Activated CD8-positive, alpha-beta T cell treated with anti-CD3 and anti-CD28 coated beads, Interleukin-2, amount 10 ng/mL, durations not matched to agents 7 days and 5 days (primary cell): ENCODE results near the gene USP44. TPM values are rescaled to one million over a fixed set of nuclear protein-coding genes. Genes with fewer than 3 reads are reported as not detected.
A peak's percentile ranks its signal among the peaks of the same experiment; 100 is the strongest.
"Not testable (repeated sequence)": the region's sequence is repeated elsewhere in the genome, so short reads cannot be mapped to it uniquely, and the experiment has no call there.

Experiments used
- ATAC-seq: fragments of 150-1000 bp; cut with Tn5 transposase; one replicate; pipeline ENCODE4 v1.10.0; 2021; ENCODE audit warnings: moderate library complexity
- CTCF ChIA-PET: fragments of 350-600 bp; sonication (Branson Sonifier 250); formaldehyde crosslinking; loops from one replicate; lab custom pipeline; 2021; ENCODE audit warnings: antibody characterized with exemption; lab: Charles Lee
- POLR2A ChIA-PET: fragments of 350-600 bp; sonication (Branson Sonifier 250); formaldehyde crosslinking; loops from one replicate; lab custom pipeline; 2021; ENCODE audit warnings: antibody characterized with exemption; lab: Charles Lee
- DNase-seq: peaks from one replicate; pipeline ENCODE4 v3.0.0-alpha.2; 2020
- H3K27ac Mint-ChIP-seq: one replicate; pipeline ENCODE4 v1.8.0; 2021; ENCODE audit warnings: mild to moderate bottlenecking, mixed read lengths
- H3K27me3 Mint-ChIP-seq: one replicate; pipeline ENCODE4 v1.8.0; 2021; ENCODE audit warnings: low read depth, mixed read lengths
- H3K36me3 Mint-ChIP-seq: one replicate; pipeline ENCODE4 v1.8.0; 2021; ENCODE audit warnings: low read depth, mixed read lengths
- H3K4me1 Mint-ChIP-seq: one replicate; pipeline ENCODE4 v1.8.0; 2021; ENCODE audit warnings: low read depth, mixed read lengths
- H3K4me3 Mint-ChIP-seq: one replicate; pipeline ENCODE4 v1.8.0; 2021; ENCODE audit warnings: mild to moderate bottlenecking, mixed read lengths
- H3K9me3 Mint-ChIP-seq: one replicate; pipeline ENCODE4 v1.8.0; 2022; ENCODE audit warnings: mixed read lengths; ENCODE audit not compliant: insufficient read depth
- total RNA-seq, 2 experiments: library from RNA; stranded (reverse); gene quantifications; one replicate each; pipeline ENCODE4 v1.2.3, GENCODE V29; 2021

USP44 gene
- total RNA-seq, 2 experiments from 2014 or later = 17.1 to 18.9 TPM

GRCh38 chr12:95505039-95505438 is 46.2 kb downstream of the USP44 start:
- no peak for ATAC-seq
- Mint-ChIP-seq H3K4me3 (no peak overlapping the region), H3K27ac (no peak overlapping the region), H3K27me3 (no peaks in the 10 kb centered on the region), H3K9me3 (no peaks in the 10 kb centered on the region), H3K4me1 (peaks cover 2% of the 10 kb centered on the region), H3K36me3 (peaks cover 63% of the 10 kb centered on the region)
- CTCF ChIA-PET = no interaction called here
- DNase-seq = no peak
- POLR2A ChIA-PET = no interaction called here

GRCh38 chr12:95504140-95504539 is 47.1 kb downstream of the USP44 start:
- Mint-ChIP-seq H3K27ac (no peak overlapping the region), H3K4me1 (peaks cover 7% of the 10 kb centered on the region), H3K4me3 (no peak overlapping the region), H3K36me3 (peaks cover 66% of the 10 kb centered on the region), H3K9me3 (no peaks in the 10 kb centered on the region), H3K27me3 (no peaks in the 10 kb centered on the region)
- CTCF ChIA-PET = no interaction called here
- DNase-seq (no peak), ATAC-seq (no peak)
- POLR2A ChIA-PET = no interaction called here

DNA sequence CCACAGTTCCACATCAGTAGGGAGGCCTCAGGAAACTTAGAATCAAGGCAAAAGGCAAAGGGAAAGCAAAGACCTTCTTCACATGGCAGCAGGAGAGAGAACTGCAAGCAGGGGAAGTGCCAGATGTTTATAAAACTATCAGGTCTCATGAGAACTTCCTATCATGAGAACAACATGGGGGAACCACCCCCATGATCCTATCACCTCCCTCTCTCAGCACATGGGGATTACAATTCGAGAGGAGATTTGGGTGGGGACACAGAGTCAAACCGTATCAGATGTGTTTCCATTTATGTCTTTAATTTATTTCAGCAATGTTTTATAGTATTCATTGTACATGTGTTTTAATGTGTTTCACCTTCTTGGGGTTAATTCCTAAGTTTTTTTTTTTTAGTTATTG is 51.5 kb downstream of the USP44 start:
- Mint-ChIP-seq H3K4me3 (no peak overlapping the region), H3K4me1 (peaks cover 17% of the 10 kb centered on the region), H3K36me3 (peaks cover 79% of the 10 kb centered on the region), H3K9me3 (no peaks in the 10 kb centered on the region), H3K27ac (peak overlapping the region; percentile 24), H3K27me3 (no peaks in the 10 kb centered on the region)
- POLR2A ChIA-PET = no interaction called here
- no peak for DNase-seq
- CTCF ChIA-PET = no interaction called here
- ATAC-seq = no peak

- ChIA-PET CTCF (interaction anchor here (0.7 kb wide), 1 partner anchor 241 kb away, joined by 3 read pairs; no protein-coding TSS in a partner anchor), POLR2A (no interaction called here)
- no peak for DNase-seq
- Mint-ChIP-seq H3K4me3 (no peak overlapping the region), H3K27ac (peak overlapping the region; percentile 24), H3K36me3 (peaks cover 75% of the 10 kb centered on the region), H3K9me3 (no peaks in the 10 kb centered on the region), H3K4me1 (peaks cover 17% of the 10 kb centered on the region), H3K27me3 (no peaks in the 10 kb centered on the region)
- no peak for ATAC-seq
These were observed 52.3 kb downstream of the USP44 start for GRCh38 chr12:95498968-95499367.

DNA sequence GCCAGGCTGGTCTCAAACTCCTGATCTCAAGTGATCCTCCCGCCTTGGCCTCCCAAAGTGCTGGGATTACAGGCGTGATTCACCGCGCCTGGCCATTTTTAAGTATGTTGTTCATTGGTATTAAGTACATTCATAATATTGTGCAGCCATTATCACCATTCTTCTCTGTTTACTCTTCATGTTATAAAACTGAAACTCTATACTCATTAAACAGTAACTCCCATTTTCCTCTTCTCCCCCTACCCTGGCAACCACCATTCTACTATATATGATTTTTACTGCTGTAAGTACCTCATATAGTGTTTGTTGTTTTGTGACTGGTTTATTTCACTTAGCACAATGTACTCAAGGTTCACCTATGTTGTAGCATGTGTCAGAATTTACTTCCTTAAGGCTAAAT is 54.2 kb downstream of the USP44 start:
- ChIA-PET POLR2A (interaction anchor here (1.3 kb wide), 1 partner anchor 23 kb away, joined by 6 read pairs; the partner anchor contains the start of gene METAP2), CTCF (no interaction called here)
- Mint-ChIP-seq H3K9me3 (no peaks in the 10 kb centered on the region), H3K27me3 (no peaks in the 10 kb centered on the region), H3K4me1 (peaks cover 15% of the 10 kb centered on the region), H3K27ac (no peak overlapping the region), H3K4me3 (no peak overlapping the region), H3K36me3 (peaks cover 63% of the 10 kb centered on the region)
- DNase-seq = no peak
- ATAC-seq = no peak

GRCh38 chr12:95495433-95495832 is 55.8 kb downstream of the USP44 start:
- peaks cover 67% of the 10 kb centered on the region for H3K36me3 Mint-ChIP-seq
- ChIA-PET POLR2A (no interaction called here), CTCF (no interaction called here)
- no peak overlapping the region for H3K4me3 Mint-ChIP-seq
- no peak for ATAC-seq
- no peaks in the 10 kb centered on the region for H3K9me3 Mint-ChIP-seq
- H3K4me1 Mint-ChIP-seq = peaks cover 15% of the 10 kb centered on the region
- no peak for DNase-seq
- no peak overlapping the region for H3K27ac Mint-ChIP-seq
- no peaks in the 10 kb centered on the region for H3K27me3 Mint-ChIP-seq

DNA sequence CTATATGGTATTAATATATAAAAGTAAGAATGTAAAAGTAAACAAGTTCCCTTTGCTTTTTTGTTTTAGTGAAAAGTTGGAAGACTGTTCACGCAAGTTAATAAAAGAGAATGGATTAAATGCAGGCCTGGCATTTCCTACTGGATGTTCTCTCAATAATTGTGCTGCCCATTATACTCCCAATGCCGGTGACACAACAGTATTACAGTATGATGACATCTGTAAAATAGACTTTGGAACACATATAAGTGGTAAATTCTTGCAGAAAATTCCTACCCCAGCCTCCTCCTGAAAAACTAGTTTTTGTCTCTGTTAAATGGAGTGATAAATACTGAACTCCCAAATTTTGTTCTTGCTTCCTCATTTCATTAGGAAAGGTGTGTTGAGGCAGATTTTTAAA is 56.4 kb downstream of the USP44 start:
- H3K27ac Mint-ChIP-seq = no peak overlapping the region
- ChIA-PET POLR2A (no interaction called here), CTCF (no interaction called here)
- DNase-seq (no peak), ATAC-seq (no peak)
- peaks cover 15% of the 10 kb centered on the region for H3K4me1 Mint-ChIP-seq
- no peak overlapping the region for H3K4me3 Mint-ChIP-seq
- H3K9me3 Mint-ChIP-seq = no peaks in the 10 kb centered on the region
- no peaks in the 10 kb centered on the region for H3K27me3 Mint-ChIP-seq
- peaks cover 62% of the 10 kb centered on the region for H3K36me3 Mint-ChIP-seq

- POLR2A ChIA-PET = no interaction called here
- CTCF ChIA-PET = no interaction called here
- H3K36me3 Mint-ChIP-seq = peaks cover 48% of the 10 kb centered on the region
- ATAC-seq = no peak
- H3K4me1 Mint-ChIP-seq = no peaks in the 10 kb centered on the region
- H3K9me3 Mint-ChIP-seq = no peaks in the 10 kb centered on the region
- no peaks in the 10 kb centered on the region for H3K27me3 Mint-ChIP-seq
- no peak overlapping the region for H3K27ac Mint-ChIP-seq
- DNase-seq = no peak
- H3K4me3 Mint-ChIP-seq = no peak overlapping the region
These were observed 58.8 kb downstream of the USP44 start for GRCh38 chr12:95492462-95492861.

DNA sequence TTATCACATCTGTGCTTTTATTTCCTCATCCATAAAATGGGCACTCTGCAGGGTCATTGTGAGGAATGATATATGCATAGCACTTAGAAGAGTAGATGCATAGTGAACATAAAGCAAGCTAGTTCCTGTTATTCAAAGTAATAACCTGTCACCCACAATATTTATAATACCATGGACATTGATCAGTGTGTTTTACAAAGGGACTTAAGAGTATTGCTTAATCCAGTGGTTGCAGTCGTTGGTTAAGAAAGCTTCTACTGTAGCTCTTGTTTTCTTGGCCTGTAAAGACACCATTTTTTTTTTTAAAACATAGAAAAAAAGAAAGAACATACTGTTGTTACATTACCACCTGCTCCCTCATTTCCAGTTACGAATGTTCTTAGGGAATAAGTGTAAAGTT is 64.3 kb downstream of the USP44 start:
- Mint-ChIP-seq H3K4me3 (no peak overlapping the region), H3K27me3 (no peaks in the 10 kb centered on the region), H3K9me3 (no peaks in the 10 kb centered on the region), H3K36me3 (peaks cover 45% of the 10 kb centered on the region), H3K4me1 (peaks cover 7% of the 10 kb centered on the region), H3K27ac (no peak overlapping the region)
- no peak for ATAC-seq
- POLR2A ChIA-PET = interaction anchor here (0.7 kb wide), 1 partner anchor 13 kb away, joined by 3 read pairs; no protein-coding TSS in a partner anchor
- CTCF ChIA-PET = no interaction called here
- no peak for DNase-seq

- ATAC-seq = no peak
- no peak overlapping the region for H3K4me3 Mint-ChIP-seq
- no peak for DNase-seq
- no peaks in the 10 kb centered on the region for H3K9me3 Mint-ChIP-seq
- H3K27ac Mint-ChIP-seq = no peak overlapping the region
- H3K27me3 Mint-ChIP-seq = no peaks in the 10 kb centered on the region
- peaks cover 53% of the 10 kb centered on the region for H3K36me3 Mint-ChIP-seq
- ChIA-PET POLR2A (interaction anchor here (1.0 kb wide), 1 partner anchor 11 kb away, joined by 3 read pairs; the partner anchor contains the start of gene METAP2), CTCF (no interaction called here)
- peaks cover 30% of the 10 kb centered on the region for H3K4me1 Mint-ChIP-seq
These were observed 66.8 kb downstream of the USP44 start for GRCh38 chr12:95484524-95484923.

DNA sequence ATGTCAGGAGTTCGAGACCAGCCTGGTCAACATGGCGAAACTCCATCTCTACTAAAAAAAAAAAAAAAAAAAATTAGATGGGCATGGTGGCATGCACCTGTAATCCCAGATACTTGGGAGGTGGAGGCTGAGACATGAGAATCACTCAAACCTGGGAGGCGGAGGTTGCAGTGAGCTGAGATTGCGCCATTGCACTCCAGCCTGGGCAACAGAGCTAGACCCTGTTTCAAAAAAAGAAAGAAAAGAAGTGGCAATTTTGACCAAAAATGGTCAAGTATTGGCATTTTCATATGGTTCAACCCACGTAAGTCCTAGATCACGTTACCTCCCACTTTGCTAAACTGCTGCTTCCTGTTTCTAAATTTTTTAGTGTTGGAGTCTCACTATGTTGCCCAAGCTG is 68.7 kb downstream of the USP44 start:
- ATAC-seq, DNase-seq, H3K27me3 Mint-ChIP-seq, CTCF ChIA-PET, H3K9me3 Mint-ChIP-seq, H3K4me3 Mint-ChIP-seq: not testable (repeated sequence)
- peaks cover 66% of the 10 kb centered on the region for H3K36me3 Mint-ChIP-seq
- H3K4me1 Mint-ChIP-seq = peaks cover 47% of the 10 kb centered on the region
- POLR2A ChIA-PET = interaction anchor here (1.7 kb wide), 1 partner anchor 9 kb away, joined by 5 read pairs; the partner anchor contains the start of gene METAP2
- peak overlapping the region; percentile 23 for H3K27ac Mint-ChIP-seq

GRCh38 chr12:95481888-95482287 is 69.4 kb downstream of the USP44 start:
- ATAC-seq (no peak), DNase-seq (no peak)
- no peaks in the 10 kb centered on the region for H3K27me3 Mint-ChIP-seq
- peak overlapping the region; percentile 23 for H3K27ac Mint-ChIP-seq
- POLR2A ChIA-PET = interaction anchor here (1.7 kb wide), 1 partner anchor 8 kb away, joined by 5 read pairs; the partner anchor contains the start of gene METAP2
- H3K4me1 Mint-ChIP-seq = peaks cover 48% of the 10 kb centered on the region
- H3K36me3 Mint-ChIP-seq = peaks cover 66% of the 10 kb centered on the region
- no peak overlapping the region for H3K4me3 Mint-ChIP-seq
- H3K9me3 Mint-ChIP-seq = no peaks in the 10 kb centered on the region
- CTCF ChIA-PET = no interaction called here

DNA sequence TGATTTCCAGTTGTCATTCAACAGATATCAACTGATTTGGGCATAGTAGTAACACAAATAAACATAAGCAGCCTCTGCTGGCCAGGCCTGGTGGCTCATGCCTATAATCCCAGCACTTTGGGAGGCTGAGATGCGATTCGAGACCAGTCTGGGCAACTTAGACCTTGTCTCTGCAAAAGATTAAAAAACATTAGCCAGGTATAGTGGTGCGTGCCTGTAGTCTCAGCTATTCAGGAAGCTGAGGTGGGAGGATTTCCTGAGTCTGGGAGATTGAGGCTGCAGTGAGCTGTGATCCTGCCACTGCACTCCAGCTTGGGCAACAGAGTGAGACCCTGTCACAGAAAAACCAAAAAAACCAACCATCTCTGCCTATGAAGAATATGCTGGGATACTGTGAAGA is 70.2 kb downstream of the USP44 start:
- Mint-ChIP-seq H3K9me3 (no peaks in the 10 kb centered on the region), H3K27ac (peak overlapping the region; percentile 60), H3K36me3 (peaks cover 68% of the 10 kb centered on the region), H3K4me1 (peaks cover 56% of the 10 kb centered on the region), H3K27me3 (no peaks in the 10 kb centered on the region), H3K4me3 (peak overlapping the region; percentile 29)
- DNase-seq (no peak), ATAC-seq (peak; percentile 54)
- CTCF ChIA-PET = interaction anchor here (1.5 kb wide), 1 partner anchor 54 kb away, joined by 3 read pairs; no protein-coding TSS in a partner anchor
- POLR2A ChIA-PET = no interaction called here
